WTC11 (cell line): Measurements from ENCODE around the gene GTPBP8. TPM values are rescaled to one million over a fixed set of nuclear protein-coding genes. Genes with fewer than 3 reads are reported as not detected.

Experiments
- ATAC-seq: fragments of 200-7000 bp; cut with Tn5 transposase; 2 replicates; pipeline ENCODE4 v1.10.0; 2021; ENCODE audit warnings: mild to moderate bottlenecking, moderate library complexity
- CTCF ChIA-PET: fragments of 300-600 bp; sonication (Branson Sonifier 250); formaldehyde crosslinking; loops from one replicate; lab custom pipeline; 2021; ENCODE audit warnings: antibody characterized with exemption; lab: Charles Lee
- POLR2A ChIA-PET: fragments of 350-600 bp; sonication (Branson Sonifier 250); formaldehyde crosslinking; loops from one replicate; lab custom pipeline; 2021; ENCODE audit warnings: antibody characterized with exemption; lab: Charles Lee
- DNase-seq: peaks from one replicate; pipeline ENCODE4 v3.0.0; 2021; ENCODE audit warnings: low spot score
- H3K27ac Mint-ChIP-seq: 2 replicates; pipeline ENCODE4 v1.8.0; 2021; ENCODE audit warnings: mixed read lengths
- H3K27me3 Mint-ChIP-seq: 2 replicates; pipeline ENCODE4 v1.8.0; 2021; ENCODE audit warnings: low read depth, mild to moderate bottlenecking, moderate library complexity, mixed read lengths
- H3K36me3 Mint-ChIP-seq: 2 replicates; pipeline ENCODE4 v1.8.0; 2021; ENCODE audit warnings: mixed read lengths
- H3K4me1 Mint-ChIP-seq: 2 replicates; pipeline ENCODE4 v1.8.0; 2022; ENCODE audit warnings: mixed read lengths
- H3K4me3 Mint-ChIP-seq: 2 replicates; pipeline ENCODE4 v1.8.0; 2021; ENCODE audit warnings: mild to moderate bottlenecking, moderate library complexity, mixed read lengths
- H3K9me3 Mint-ChIP-seq: 2 replicates; pipeline ENCODE4 v1.8.0; 2021; ENCODE audit warnings: mixed read lengths
- AR ChIP-seq: fragments of 250-450 bp; sonication (Bioruptor Pico); IDR thresholded peaks from 2 replicates; pipeline ENCODE4 v1.9.0; 2021; ENCODE audit warnings: mild to moderate bottlenecking
- CREM ChIP-seq: sonication (generic); formaldehyde crosslinking; IDR thresholded peaks from 2 replicates; pipeline ENCODE4 v1.8.1; 2022; ENCODE audit warnings: mild to moderate bottlenecking, missing genetic modification reagents, moderate library complexity
- ELF4 ChIP-seq: sonication (generic); formaldehyde crosslinking; IDR thresholded peaks from 2 replicates; pipeline ENCODE4 v1.8.1; 2022; ENCODE audit warnings: low read depth, mild to moderate bottlenecking, moderate library complexity, missing genetic modification reagents
- ESRRA ChIP-seq: sonication (generic); formaldehyde crosslinking; IDR thresholded peaks from 2 replicates; pipeline ENCODE4 v1.8.1; 2022; ENCODE audit warnings: mild to moderate bottlenecking, missing genetic modification reagents, borderline replicate concordance
- FOXJ3 ChIP-seq: sonication (generic); formaldehyde crosslinking; IDR thresholded peaks from 2 replicates; pipeline ENCODE4 v1.9.0; 2021; ENCODE audit warnings: missing genetic modification reagents, mild to moderate bottlenecking, borderline replicate concordance
- FOXK1 ChIP-seq: sonication (generic); formaldehyde crosslinking; IDR thresholded peaks from 2 replicates; pipeline ENCODE4 v1.8.0; 2022; ENCODE audit warnings: mild to moderate bottlenecking, moderate library complexity, missing genetic modification reagents
- HMGA2 ChIP-seq: fragments of 250-450 bp; sonication (Bioruptor Pico); IDR thresholded peaks from 2 replicates; pipeline ENCODE4 v1.4.0; 2021; ENCODE audit warnings: mild to moderate bottlenecking, moderate library complexity
- JAZF1 ChIP-seq: fragments of 250-450 bp; sonication (Bioruptor Pico); IDR thresholded peaks from 2 replicates; pipeline ENCODE4 v1.9.0; 2021; ENCODE audit warnings: moderate library complexity, mild to moderate bottlenecking, inconsistent platforms
- MXD4 ChIP-seq: fragments of 250-450 bp; sonication (Bioruptor Pico); IDR thresholded peaks from 2 replicates; pipeline ENCODE4 v1.8.0; 2021; ENCODE audit warnings: mild to moderate bottlenecking, moderate library complexity, borderline replicate concordance
- OVOL2 ChIP-seq: fragments of 250-450 bp; sonication (Bioruptor Pico); IDR thresholded peaks from 2 replicates; pipeline ENCODE4 v1.9.0; 2021; ENCODE audit warnings: mild to moderate bottlenecking, borderline replicate concordance
- SMAD3 ChIP-seq: sonication (generic); formaldehyde crosslinking; IDR thresholded peaks from 2 replicates; pipeline ENCODE4 v1.8.0; 2022; ENCODE audit warnings: missing genetic modification reagents, mild to moderate bottlenecking, borderline replicate concordance
- STAT6 ChIP-seq: sonication (generic); formaldehyde crosslinking; conservative IDR thresholded peaks from 2 replicates; pipeline ENCODE4 v1.8.1; 2023; ENCODE audit warnings: mild to moderate bottlenecking, low read depth, missing genetic modification reagents, moderate library complexity
- TCF7 ChIP-seq: sonication (generic); formaldehyde crosslinking; IDR thresholded peaks from 2 replicates; pipeline ENCODE4 v1.8.0; 2022; ENCODE audit warnings: mild to moderate bottlenecking, low read depth, missing genetic modification reagents, moderate library complexity
- ZNF121 ChIP-seq: sonication (generic); formaldehyde crosslinking; IDR thresholded peaks from 2 replicates; pipeline ENCODE4 v1.8.0; 2023; ENCODE audit warnings: missing genetic modification reagents
- ZNF219 ChIP-seq: sonication (generic); formaldehyde crosslinking; IDR thresholded peaks from 2 replicates; pipeline ENCODE4 v1.8.0; 2023; ENCODE audit warnings: missing genetic modification reagents, mild to moderate bottlenecking, borderline replicate concordance
- ZNF416 ChIP-seq: fragments of 250-450 bp; sonication (Bioruptor Pico); IDR thresholded peaks from 2 replicates; pipeline ENCODE4 v1.9.0; 2021; ENCODE audit warnings: mild to moderate bottlenecking, inconsistent platforms
- total RNA-seq: library from RNA; stranded (reverse); gene quantifications from 3 replicates; pipeline ENCODE4 v1.2.3, GENCODE V29; 2021
- TF ChIP-seq, protein P1 (sequence below): sonication (generic); formaldehyde crosslinking; IDR thresholded peaks from 2 replicates; pipeline ENCODE4 v1.8.1; 2022; ENCODE audit warnings: low read depth, missing genetic modification reagents, borderline replicate concordance
- TF ChIP-seq, protein P2 (sequence below): sonication (generic); formaldehyde crosslinking; IDR thresholded peaks from 2 replicates; pipeline ENCODE4 v1.8.1; 2023; ENCODE audit warnings: mild to moderate bottlenecking, missing genetic modification reagents
- TF ChIP-seq, protein P3 (sequence below): fragments of 250-450 bp; sonication (Bioruptor Pico); IDR thresholded peaks from 2 replicates; pipeline ENCODE4 v2.1.2; 2022; ENCODE audit warnings: mild to moderate bottlenecking, moderate library complexity
- TF ChIP-seq, protein P4 (sequence below): sonication (generic); formaldehyde crosslinking; IDR thresholded peaks from 2 replicates; pipeline ENCODE4 v1.8.0; 2022; ENCODE audit warnings: mild to moderate bottlenecking, missing genetic modification reagents

GTPBP8 gene
- total RNA-seq, 1 experiment from 2014 or later = 19.5 TPM

DNA sequence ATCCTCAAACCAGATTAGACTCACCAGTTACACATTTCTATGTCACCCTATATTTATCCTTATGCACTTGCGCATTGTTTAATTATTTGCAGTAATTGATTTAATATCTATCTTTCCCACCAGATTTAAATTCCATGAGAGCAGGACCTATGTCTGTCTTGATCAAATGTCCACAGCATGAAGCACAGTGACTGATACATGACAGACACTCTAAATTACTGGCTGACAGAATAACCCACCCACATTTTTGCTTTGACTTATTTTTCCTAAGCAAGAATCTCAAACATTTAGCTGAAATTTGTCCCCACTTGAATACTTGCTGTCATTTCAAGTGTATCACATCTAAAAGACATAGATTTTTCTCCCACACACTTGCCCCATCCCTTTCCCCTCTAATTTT is 23.4 kb upstream of the GTPBP8 start (continued):
- TF ChIP-seq, protein P1, sequence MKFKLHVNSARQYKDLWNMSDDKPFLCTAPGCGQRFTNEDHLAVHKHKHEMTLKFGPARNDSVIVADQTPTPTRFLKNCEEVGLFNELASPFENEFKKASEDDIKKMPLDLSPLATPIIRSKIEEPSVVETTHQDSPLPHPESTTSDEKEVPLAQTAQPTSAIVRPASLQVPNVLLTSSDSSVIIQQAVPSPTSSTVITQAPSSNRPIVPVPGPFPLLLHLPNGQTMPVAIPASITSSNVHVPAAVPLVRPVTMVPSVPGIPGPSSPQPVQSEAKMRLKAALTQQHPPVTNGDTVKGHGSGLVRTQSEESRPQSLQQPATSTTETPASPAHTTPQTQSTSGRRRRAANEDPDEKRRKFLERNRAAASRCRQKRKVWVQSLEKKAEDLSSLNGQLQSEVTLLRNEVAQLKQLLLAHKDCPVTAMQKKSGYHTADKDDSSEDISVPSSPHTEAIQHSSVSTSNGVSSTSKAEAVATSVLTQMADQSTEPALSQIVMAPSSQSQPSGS (CRISPR knock-in tag) = no peak
- TF ChIP-seq HMGA2 (CRISPR knock-in tag) = no peak
- TF ChIP-seq, protein P2, sequence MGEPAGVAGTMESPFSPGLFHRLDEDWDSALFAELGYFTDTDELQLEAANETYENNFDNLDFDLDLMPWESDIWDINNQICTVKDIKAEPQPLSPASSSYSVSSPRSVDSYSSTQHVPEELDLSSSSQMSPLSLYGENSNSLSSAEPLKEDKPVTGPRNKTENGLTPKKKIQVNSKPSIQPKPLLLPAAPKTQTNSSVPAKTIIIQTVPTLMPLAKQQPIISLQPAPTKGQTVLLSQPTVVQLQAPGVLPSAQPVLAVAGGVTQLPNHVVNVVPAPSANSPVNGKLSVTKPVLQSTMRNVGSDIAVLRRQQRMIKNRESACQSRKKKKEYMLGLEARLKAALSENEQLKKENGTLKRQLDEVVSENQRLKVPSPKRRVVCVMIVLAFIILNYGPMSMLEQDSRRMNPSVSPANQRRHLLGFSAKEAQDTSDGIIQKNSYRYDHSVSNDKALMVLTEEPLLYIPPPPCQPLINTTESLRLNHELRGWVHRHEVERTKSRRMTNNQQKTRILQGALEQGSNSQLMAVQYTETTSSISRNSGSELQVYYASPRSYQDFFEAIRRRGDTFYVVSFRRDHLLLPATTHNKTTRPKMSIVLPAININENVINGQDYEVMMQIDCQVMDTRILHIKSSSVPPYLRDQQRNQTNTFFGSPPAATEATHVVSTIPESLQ (CRISPR knock-in tag) = no peak

- peaks cover 23% of the 10 kb centered on the region for H3K36me3 Mint-ChIP-seq
Observed at GRCh38 chr3:112967828-112968227, 23.0 kb upstream of the GTPBP8 start.

GRCh38 chr3:112972158-112972557 is 18.6 kb upstream of the GTPBP8 start:
- POLR2A ChIA-PET = no interaction called here
- TF ChIP-seq, protein P3, sequence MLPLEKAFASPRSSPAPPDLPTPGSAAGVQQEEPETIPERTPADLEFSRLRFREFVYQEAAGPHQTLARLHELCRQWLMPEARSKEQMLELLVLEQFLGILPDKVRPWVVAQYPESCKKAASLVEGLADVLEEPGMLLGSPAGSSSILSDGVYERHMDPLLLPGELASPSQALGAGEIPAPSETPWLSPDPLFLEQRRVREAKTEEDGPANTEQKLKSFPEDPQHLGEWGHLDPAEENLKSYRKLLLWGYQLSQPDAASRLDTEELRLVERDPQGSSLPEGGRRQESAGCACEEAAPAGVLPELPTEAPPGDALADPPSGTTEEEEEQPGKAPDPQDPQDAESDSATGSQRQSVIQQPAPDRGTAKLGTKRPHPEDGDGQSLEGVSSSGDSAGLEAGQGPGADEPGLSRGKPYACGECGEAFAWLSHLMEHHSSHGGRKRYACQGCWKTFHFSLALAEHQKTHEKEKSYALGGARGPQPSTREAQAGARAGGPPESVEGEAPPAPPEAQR (CRISPR knock-in tag) = no peak
- TF ChIP-seq STAT6 (CRISPR knock-in tag) (no peak), MXD4 (CRISPR knock-in tag) (no peak), AR (CRISPR knock-in tag) (no peak)

More at GRCh38 chr3:112967828-112968227, 23.0 kb upstream of the GTPBP8 start:
- peaks cover 5% of the 10 kb centered on the region; the same call in 1 of the 2 replicates for H3K27me3 Mint-ChIP-seq
- no peak for TF ChIP-seq FOXJ3 (CRISPR knock-in tag)
- no peak for TF ChIP-seq CREM (CRISPR knock-in tag)
- no peak for TF ChIP-seq ESRRA
- TF ChIP-seq ZNF121 = no peak
- TF ChIP-seq, protein P4, sequence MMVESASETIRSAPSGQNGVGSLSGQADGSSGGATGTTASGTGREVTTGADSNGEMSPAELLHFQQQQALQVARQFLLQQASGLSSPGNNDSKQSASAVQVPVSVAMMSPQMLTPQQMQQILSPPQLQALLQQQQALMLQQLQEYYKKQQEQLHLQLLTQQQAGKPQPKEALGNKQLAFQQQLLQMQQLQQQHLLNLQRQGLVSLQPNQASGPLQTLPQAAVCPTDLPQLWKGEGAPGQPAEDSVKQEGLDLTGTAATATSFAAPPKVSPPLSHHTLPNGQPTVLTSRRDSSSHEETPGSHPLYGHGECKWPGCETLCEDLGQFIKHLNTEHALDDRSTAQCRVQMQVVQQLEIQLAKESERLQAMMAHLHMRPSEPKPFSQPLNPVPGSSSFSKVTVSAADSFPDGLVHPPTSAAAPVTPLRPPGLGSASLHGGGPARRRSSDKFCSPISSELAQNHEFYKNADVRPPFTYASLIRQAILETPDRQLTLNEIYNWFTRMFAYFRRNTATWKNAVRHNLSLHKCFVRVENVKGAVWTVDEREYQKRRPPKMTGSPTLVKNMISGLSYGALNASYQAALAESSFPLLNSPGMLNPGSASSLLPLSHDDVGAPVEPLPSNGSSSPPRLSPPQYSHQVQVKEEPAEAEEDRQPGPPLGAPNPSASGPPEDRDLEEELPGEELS = no peak
- TF ChIP-seq FOXK1 = no peak
- no peak for TF ChIP-seq ZNF219 (CRISPR knock-in tag)
- no peak for TF ChIP-seq SMAD3 (CRISPR knock-in tag)
- no peak for TF ChIP-seq ZNF416 (CRISPR knock-in tag)
- TF ChIP-seq STAT6 (CRISPR knock-in tag) = no peak
- TF ChIP-seq JAZF1 = no peak
- no peak for TF ChIP-seq TCF7 (CRISPR knock-in tag)
- no peak for TF ChIP-seq OVOL2 (CRISPR knock-in tag)
- no peak for TF ChIP-seq ELF4 (CRISPR knock-in tag)
- TF ChIP-seq, all 79 proteins: peak for 0
- CTCF ChIA-PET = no interaction called here
- DNase-seq (no peak), ATAC-seq (no peak)
- Mint-ChIP-seq H3K4me1 (no peaks in the 10 kb centered on the region), H3K4me3 (no peak overlapping the region), H3K27ac (no peak overlapping the region), H3K9me3 (peaks cover 25% of the 10 kb centered on the region)
- POLR2A ChIA-PET = no interaction called here

More at GRCh38 chr3:112972158-112972557, 18.6 kb upstream of the GTPBP8 start:
- H3K36me3 Mint-ChIP-seq = no peaks in the 10 kb centered on the region
- no peak overlapping the region for H3K27ac Mint-ChIP-seq
- no peaks in the 10 kb centered on the region for H3K4me1 Mint-ChIP-seq
- DNase-seq (no peak), ATAC-seq (no peak)
- CTCF ChIA-PET = interaction anchor here (1.1 to 1.2 kb wide), 2 partner anchors 238 to 329 kb away, joined by 3 to 7 read pairs; no protein-coding TSS in a partner anchor
- H3K4me3 Mint-ChIP-seq = no peak overlapping the region
- no peaks in the 10 kb centered on the region for H3K9me3 Mint-ChIP-seq
- no peaks in the 10 kb centered on the region for H3K27me3 Mint-ChIP-seq
